HG02943 (cell line): Measurements from ENCODE around the gene SULT1B1.
"Not testable (repeated sequence)": the region's sequence is repeated elsewhere in the genome, so short reads cannot be mapped to it uniquely, and the experiment has no call there.

Experiments used
- ATAC-seq: cut with Tn5 transposase; IDR thresholded peaks from one replicate; pipeline ENCODE4 v1.9.1; 2021; ENCODE audit warnings: mild to moderate bottlenecking, low read depth, moderate library complexity; ENCODE audit not compliant: unreplicated experiment

Gene SULT1B1

DNA sequence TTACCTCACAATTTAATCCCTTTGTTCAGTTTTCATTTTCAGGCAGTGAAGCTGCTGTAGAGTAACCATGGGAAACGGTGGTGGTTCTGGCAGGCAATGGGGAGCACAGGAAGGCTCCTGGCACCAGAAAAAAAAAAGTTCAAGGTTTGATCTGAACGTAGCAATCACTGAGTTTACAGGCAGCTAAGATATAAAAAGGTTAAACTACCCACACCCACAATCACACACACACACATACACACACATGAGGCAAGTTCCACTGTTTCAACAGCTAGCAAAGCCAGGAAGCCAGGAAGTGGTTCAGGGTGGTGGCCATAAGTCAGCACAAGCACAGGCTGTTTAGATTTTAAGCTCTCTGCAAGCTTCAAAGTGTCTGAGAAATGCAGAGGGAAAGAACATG is at the start of gene SULT1B1:
Gene SULT1B1 (minus strand): TSS at position 166 of the 400 bp plus-strand sequence. CDS start 5,403 bp downstream, outside the sequence.
- ATAC-seq, result no peak

DNA sequence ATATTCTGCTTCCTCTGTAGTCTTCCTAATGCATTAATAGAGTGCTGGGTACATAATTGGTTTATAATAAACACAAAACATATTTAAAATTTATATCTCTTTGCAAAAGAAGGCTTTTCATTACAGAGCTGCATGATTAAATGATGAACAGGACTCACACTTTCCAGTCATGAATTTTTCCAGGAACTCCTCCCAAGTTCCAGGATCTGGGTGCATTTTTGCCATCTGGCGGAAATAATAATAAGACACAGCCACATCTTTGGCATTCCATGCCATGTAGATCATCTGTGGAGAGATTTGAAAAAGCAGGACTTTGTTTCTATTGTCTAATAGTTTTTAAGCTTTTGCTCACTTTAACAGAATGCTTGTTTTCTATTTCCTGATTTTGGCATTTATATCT is 40.2 kb upstream of the SULT1B1 start:
- ATAC-seq, result no peak

DNA sequence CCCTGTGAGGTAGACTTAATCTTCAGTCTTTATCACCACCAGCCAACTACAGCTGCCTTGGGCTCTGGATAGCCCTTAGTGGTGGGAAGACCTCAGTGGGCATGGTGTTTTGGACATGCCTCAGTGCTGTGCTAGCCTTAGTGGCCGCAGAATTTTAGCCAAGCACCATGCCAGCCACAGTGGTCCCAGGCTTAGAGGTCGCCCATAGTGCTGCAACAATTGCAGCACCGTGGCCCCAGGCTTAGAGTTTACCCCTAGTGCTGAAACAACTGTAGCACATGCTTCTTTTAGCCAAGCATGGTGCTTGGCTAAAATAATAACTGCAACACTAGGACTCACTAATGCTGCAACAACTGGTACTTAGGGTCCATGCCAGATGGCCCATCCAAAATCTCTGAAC is 38.9 kb upstream of the SULT1B1 start:
- ATAC-seq, result no peak

DNA sequence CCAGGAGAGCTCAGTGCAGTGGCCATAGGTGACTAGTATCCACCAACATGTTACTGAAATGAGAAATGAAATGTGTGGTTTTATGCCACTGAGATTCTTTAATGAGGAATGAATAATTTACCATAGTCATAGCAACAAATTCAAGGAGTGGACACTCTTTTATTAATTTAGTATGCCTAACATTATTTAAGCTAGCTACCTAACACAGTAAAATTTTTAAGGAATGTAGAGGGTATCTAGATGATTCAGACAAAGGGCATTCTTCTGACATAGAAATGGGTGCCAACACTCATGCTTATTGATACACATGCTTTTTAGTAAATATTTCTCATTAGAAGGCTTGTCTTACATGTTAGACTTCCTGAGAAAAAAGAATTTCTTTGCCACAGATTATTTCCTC is 33.3 kb upstream of the SULT1B1 start:
- ATAC-seq, result no peak

DNA sequence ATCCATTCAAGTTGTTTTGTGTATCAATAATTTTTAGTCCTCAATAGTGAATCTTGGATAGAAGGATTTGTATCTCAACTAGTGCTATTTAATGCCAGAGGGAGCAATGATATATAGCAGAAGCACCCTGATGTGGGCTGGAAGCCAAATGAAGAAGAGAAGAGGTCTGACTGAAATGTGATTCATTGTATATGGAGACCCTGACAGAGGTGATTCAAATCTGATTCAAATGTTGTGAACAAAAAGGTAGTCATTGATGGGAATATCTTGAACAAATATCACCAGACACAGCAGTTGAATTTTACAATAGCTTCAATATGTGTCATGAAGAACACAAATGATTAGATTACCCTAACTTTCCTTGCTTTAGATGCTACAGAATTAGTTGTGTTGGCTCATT is 27.5 kb upstream of the SULT1B1 start:
- ATAC-seq, result no peak

DNA sequence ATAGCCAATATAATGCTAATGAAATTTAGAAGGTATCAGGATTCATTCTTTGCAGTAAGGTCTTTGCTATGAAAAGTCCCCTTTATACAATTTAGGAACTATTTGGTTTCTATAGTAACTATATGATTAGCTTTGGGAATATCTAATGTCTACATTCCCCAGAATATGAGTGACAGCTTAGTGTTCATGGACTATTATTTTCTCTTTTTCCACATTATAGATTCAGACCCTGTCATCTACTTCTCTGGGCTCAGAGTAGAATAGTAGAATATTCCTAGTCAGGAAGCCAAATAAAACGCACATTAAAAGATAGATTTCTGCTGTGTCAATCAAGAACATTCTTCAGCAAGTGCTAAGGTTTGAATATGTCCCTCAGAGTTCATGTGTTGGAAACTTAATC is 26.1 kb upstream of the SULT1B1 start:
- no peak for ATAC-seq

DNA sequence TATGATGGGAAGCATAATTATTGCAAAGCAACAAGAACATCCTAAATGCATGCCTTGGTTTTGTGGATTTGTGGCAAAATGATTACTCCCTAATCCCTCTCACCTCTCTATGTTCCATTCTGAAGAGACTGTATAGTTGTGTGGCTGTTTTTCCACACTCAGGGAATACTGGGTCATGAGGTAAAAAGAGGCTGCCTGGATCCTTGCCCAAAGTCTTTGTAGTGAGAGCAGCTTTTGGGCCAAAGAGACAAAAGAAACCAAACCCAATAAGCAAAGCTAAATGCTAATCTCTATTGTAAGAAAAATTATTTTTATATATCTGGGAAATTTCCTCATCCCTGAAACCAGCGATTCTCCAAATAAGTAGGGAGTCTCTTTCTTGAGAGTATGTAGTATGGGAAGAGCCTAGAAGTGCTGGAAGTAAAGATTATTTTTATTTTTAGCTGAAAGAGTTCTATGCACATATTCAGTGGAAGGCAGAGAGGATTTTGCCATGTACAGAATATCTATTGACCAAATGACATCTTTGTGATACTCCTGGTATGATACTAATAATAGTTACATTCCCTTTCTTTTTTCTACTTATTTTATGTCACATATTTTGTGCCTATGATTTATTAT is 24.9 kb upstream of the SULT1B1 start:
- ATAC-seq, result no peak

DNA sequence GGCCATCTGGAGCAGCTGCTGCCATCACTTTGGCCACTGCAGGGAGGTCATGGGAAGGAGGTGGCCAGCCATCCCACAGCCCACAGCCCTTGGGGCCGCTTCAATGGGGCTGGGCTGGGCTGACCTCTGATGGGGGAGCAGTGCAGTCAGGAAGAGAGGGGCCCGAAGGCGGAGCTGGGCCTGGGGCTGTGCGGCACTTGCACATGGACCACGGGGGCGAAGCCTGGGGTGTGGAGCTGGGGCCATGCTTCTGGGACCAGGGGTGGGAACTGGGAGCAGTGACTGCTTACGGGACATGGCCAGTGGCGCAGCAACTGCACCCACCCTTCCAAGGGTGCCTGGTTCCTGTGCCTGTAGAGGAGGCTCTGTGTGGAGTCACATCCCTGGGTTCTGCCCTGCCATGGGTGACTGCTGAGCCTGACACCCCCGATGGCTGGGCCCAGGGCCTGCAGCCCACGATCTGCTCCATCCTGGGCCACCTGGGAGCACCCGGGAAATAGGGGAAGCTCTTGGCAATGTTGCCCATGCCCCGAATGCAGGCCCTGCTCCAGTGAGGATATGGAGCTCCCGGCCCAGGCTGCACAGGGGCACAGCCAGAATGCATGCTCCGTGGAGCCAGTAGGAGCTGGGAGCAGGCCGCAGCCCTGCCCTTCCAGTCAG is 22.4 kb upstream of the SULT1B1 start:
- no peak for ATAC-seq

DNA sequence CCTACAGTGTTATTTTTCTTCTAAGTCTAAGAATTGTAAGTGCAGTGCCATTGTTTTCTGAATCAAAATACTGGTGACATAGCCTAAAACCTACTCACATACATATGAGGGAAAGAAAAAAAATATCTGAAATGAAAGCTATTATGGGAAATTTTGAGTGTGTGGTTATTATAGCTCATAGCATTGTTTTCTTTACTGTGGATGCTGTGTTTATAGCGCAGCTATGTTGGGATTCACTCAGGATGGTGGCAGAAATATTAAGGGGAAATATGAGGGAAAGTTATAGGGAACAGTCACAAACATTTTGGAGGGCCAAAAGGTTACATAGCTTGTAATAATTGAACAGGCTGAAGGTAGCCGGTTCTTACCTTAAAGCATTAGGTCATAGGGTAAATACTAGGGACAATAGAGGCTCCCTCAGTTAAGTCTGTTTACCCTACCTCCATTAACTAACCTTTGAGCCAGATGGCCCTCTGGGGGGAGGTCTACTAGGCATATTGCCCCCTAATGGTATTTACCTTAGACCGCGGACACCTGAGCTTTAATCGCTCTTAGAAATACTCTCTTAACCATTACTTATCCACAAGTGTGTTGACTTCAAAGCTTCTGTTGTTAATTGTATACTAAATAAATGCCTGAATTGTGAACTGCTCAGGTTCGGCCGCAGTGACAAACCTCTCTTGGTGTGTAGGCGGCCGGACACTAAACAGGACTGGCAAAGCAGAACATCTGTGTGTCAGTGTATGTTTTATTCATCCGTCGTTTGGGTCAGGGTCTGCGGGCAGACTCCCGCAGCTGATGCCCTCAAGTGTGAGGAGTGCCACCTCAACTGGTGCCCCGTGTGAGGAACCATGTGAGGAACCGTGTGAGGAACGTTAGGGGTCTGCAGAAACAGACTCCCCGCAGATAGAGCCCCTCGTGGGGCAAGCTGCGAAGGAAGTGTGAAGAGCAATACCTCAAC is 21.3 kb upstream of the SULT1B1 start:
- no peak for ATAC-seq

DNA sequence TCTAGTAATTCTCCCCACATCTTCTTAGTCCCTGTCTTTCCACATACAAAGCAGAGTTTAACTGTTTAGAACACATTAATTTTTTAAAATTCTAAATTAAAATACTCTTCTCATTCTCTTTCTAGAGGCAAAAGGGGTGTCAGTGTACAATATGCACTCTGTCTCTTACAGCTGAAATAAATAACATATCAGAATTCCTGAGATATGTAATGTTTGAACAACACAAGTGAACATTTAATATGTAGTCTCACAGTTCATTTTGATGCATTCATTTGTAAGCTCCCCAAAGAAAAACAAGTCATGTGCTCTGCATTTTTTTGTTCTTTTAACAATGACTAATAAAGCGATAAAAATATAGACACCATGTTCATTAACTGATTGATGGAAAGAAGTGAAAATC is 19.7 kb upstream of the SULT1B1 start:
- no peak for ATAC-seq

DNA sequence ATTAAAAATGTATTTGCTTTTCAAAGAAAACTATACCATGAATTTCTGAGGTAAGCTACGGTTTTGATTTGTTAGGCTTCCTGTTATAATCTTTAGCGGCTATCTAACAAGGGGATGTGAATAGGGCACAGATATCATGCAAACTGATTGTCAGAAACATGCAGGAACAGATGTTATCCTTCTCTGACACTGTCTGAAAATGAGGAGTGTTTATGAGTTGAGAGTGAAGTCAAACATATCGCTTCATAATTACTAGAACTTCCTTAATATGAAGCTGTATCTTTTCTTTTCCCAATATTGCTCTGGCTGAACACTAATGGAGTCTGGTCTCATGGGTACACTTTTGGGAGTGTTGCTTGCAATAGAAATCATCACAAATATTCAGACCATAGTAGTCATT is 16.3 kb upstream of the SULT1B1 start:
- no peak for ATAC-seq

DNA sequence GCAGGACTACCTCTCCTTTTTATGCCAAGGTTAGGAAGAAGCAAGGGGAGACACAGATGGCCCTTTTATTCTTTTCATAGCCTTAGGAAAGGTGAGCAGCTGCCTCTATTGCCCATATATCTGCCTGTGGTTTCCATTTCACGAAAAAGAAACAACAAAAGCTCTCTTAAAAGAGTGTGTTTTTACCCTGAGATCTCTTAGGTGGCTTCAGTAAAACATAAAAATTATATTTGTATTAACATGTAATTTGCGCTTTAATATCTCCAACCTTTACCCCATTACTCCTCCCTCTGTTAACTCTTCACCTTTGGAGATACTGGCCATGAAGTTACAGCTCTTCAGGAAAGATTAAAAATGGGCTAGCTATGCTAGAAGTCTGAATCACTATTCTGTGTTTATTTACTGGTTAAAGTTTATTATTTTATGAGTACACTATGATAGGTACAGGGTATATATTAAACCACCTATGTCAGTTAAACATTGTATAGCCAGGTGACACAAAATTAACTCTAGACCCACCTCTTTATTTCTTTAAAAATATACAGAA is 15.0 kb upstream of the SULT1B1 start:
- ATAC-seq, result no peak

DNA sequence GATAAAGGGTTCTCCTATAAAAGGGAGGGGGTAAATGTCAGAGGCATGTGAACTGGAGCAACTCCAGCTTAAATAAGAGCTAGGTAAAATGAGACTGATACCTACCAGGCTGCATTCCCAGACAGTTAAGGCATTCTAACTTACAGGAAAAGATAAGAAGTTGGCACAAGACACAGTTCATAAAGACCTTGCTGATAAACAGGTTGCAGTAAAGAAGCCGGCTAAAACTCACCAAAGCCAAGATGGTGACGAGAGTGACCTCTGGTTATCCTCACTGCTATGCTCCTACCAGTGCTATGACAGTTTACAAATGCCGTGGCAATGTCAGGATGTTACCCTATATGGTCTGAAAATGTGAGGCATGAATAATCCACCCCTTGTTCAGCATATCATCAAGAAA is 13.1 kb upstream of the SULT1B1 start:
- no peak for ATAC-seq

DNA sequence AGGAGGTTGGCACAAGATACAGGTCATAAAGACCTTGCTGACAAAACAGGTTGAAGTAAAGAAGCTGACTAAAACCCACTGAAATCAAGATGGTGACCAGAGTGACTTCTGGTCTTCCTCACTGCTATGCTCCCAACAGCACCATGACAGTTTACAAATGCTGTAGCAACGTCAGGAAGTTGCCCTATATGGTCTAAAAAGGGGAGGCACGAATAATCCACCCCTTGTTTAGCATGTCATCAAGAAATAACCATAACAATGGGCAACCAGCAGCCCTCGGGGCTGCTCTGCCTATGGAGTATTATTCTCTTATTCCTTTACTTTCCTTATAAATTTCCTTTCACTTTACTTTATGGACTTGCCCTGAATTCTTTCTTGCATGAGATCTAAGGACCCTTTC is 8.1 kb upstream of the SULT1B1 start:
- ATAC-seq, result not testable (repeated sequence)

DNA sequence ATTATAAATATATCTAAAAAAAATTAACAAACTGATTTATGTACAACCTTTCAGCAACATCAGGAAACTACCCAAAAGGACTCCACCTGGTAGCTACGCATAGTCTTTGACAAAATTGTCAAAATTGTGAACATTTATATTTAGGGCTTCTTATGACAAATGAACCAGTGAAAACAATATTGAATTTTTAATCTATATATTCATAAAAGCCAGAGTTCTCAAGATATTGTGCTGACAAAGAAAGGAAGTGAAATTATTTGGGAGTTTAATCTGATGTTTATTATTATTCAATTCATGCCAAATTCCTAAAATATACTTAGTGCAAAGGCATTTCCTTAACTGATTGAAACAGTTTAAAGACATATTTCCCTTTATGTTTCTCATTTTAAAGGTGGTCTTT is 5.3 kb upstream of the SULT1B1 start:
- no peak for ATAC-seq

DNA sequence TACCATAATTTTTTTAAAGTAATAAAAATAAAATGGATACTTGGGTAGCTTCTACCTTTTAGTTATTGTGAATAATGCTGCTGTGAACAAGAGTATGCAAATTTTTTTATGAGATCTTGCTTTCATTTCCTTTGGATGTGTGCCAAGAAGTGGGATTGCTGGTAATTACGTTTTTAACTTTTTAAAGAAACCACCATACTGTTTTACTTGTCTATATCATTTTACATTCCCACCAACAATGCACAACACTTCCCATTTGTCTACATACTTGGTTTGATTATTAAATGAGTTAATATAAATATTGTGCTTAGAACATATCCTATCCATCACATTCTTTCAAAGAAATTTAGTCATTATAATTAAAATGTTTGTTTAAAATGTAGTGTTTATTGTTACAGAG is 3.9 kb upstream of the SULT1B1 start:
- ATAC-seq, result no peak

DNA sequence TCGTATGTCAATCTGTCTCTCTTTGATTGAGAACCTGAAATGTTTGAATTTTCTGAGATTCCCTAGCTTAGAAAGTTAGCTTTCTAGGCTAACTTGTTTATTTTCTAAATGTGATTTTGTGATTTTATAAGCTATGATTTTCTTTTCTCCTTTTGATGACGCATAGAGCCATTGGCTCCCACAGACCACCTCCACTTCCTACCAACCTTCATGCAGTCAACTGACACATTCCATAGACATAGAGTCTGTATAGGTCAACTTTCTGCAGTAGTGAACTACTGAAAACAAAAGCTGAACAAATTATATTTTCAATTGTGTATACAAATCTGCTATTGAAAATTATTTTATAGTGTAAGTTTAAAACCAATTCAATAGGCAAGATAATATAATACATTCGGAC is 2.8 kb upstream of the SULT1B1 start:
- ATAC-seq, result no peak

DNA sequence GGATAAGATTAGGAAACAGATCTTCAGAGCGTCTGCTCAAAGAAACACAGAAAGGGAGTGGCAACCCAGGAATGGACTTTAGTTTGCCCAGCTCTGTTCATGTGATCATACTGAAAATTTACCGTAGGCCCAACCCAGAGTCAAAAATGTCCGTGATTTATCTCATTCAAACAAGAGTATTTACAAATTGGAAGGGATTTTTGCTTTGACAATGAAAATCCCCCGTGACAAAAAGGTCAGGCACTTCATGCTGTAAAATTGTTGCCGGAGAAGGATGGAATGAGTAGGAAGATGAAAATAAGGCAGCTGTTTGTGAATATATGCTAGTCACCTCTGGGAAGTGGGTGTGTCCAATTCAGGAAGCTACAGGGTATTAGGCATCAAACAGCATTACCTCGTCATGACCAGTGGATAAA is 1.2 kb downstream of the SULT1B1 start:
- no peak for ATAC-seq

DNA sequence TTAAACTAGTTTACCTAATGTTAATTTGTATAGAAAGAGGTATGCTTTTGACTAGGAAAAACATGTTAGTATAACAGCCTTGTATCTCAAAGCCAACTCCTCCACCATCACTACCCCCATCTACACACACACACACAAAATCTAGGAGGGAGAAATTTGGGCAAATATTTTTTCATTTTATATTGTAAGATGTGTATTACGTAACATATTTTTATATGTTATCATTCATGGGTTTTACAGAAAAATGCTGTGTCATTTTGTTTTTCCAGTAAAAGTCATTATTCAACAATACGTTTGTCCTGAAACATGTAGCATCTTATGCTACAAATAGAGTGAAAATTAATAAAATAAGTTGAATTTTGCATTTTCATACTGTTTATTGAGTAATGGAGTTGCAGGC is 3.0 kb downstream of the SULT1B1 start:
- ATAC-seq, result no peak

DNA sequence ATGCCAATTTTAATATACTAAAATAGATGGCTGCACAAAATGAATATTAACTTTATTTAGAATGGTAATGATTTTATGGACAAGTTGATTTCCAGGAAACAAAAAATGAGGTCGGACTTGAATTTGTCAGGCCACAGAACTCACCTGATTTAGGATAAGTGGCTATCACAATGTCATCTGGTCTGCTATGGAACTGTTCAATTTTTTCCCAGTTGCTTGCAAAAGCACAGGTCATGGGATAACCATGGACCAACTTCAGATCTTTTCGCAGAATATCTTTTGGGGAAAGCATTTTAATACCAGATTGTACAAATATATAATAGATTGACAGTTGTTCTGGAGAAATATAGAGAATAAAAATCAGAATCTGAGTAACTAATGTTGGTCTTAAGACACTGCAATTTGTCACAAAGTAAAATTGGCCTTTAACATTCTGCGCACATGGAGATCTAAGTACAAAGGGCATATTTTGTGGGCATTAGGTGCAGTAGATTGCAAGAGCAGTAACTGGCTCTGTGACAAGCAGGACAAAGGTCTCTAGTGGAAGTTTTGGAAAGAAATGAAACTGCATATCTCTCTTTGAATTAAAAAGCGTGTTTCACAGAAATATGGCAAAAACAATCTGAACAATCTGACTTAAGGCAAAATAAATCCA is 5.4 kb downstream of the SULT1B1 start:
- ATAC-seq, result no peak

DNA sequence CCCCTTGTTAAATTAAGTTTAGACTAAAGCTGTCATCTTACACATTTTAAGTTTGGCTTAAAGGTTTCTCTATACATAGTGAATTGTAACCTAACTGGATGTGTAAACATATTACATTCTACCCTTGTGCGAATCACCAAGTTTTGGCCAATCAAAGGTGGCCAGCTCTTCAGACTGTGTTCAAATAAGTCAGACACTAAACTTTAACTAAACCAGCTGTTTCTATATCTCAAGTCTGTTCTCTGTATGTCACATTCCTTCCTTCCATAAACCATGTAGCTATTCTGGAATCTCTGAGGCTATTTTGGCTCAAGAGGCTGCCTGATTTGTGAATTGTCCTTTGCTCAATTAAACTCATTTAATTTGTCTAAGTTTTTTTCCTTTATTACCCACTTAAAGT is 6.7 kb downstream of the SULT1B1 start:
- no peak for ATAC-seq
